Measurements from ENCODE around the gene ABCC8. TPM values are rescaled to one million over a fixed set of nuclear protein-coding genes. Genes with fewer than 3 reads are reported as not detected.

ABCC8 gene
- total and polyA plus RNA-seq, 2 of the 8 experiments (the other 6 are each of a cell fraction or from before 2014, with no cell fraction given), result 3.7 to 4.9 TPM

- no peak for TF ChIP-seq HDAC6 (IDR thresholded peaks at IDR 0.05; ENCODE audit: low read depth, low read length)
- no peak for TF ChIP-seq GTF2F1 (IDR thresholded peaks at IDR 0.05; ENCODE audit: borderline replicate concordance, low read depth, low read length)
- TF ChIP-seq RAD21 (IDR thresholded peaks at IDR 0.05 in 1 of 2, conservative IDR thresholded peaks at IDR 0.05 in 1 of 2; ENCODE audit: low read depth in 2 of 2, low read length in 2 of 2), result no peak
- TF ChIP-seq MAFK (IDR thresholded peaks at IDR 0.05; ENCODE audit: low read depth, low read length), result no peak
- TF ChIP-seq ATF3 (IDR thresholded peaks at IDR 0.05; ENCODE audit: insufficient read depth, low read depth, low read length), result no peak
- no peak for TF ChIP-seq CHD1 (IDR thresholded peaks at IDR 0.05; ENCODE audit: low read depth, low read length)
- no peak for TF ChIP-seq RFX5 (IDR thresholded peaks at IDR 0.05; ENCODE audit: borderline replicate concordance, low read depth, low read length)
- no peak for TF ChIP-seq SUZ12 (IDR thresholded peaks at IDR 0.05; ENCODE audit: low read length)
- TF ChIP-seq SIN3A (conservative IDR thresholded peaks at IDR 0.05 in 1 of 2, IDR thresholded peaks at IDR 0.05 in 1 of 2; ENCODE audit: low read depth in 1 of 2, low read length in 2 of 2), result no peak
- no peak for TF ChIP-seq BACH1 (IDR thresholded peaks at IDR 0.05; ENCODE audit: low read length)
These were observed 19.1 kb downstream of the ABCC8 start (continued) for GRCh38 chr11:17457396-17458173.
